ENCODE results near the gene ZG16B. TPM values are rescaled to one million over a fixed set of nuclear protein-coding genes. Genes with fewer than 3 reads are reported as not detected.

ZG16B gene
- total RNA-seq, 1 donor from 2014 or later = 11.3 TPM

- no peaks in the 10 kb centered on the region for H3K27me3 ChIP-seq
These were observed 1.1 kb upstream of the ZG16B start for GRCh38 chr16:2828876-2829430.

DNA sequence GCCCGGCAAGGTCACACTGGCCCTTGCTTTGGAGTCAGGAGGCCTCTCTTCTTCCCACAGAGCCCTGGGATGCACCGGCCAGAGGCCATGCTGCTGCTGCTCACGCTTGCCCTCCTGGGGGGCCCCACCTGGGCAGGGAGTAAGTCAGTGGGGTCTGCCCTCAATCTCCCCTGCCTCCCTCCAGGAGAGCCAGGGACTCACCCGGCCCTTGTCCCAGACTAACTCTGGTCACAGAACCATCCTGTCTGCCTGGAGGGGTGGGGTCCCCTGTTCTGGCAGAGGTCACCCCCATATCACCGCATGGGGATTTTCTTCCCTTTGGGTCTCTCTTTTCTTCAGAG lies 222 bp downstream of the ZG16B start:
- TF ChIP-seq POLR2A (IDR thresholded peaks at IDR 0.05) = no peak
- TF ChIP-seq, protein P1, sequence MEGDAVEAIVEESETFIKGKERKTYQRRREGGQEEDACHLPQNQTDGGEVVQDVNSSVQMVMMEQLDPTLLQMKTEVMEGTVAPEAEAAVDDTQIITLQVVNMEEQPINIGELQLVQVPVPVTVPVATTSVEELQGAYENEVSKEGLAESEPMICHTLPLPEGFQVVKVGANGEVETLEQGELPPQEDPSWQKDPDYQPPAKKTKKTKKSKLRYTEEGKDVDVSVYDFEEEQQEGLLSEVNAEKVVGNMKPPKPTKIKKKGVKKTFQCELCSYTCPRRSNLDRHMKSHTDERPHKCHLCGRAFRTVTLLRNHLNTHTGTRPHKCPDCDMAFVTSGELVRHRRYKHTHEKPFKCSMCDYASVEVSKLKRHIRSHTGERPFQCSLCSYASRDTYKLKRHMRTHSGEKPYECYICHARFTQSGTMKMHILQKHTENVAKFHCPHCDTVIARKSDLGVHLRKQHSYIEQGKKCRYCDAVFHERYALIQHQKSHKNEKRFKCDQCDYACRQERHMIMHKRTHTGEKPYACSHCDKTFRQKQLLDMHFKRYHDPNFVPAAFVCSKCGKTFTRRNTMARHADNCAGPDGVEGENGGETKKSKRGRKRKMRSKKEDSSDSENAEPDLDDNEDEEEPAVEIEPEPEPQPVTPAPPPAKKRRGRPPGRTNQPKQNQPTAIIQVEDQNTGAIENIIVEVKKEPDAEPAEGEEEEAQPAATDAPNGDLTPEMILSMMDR (IDR thresholded peaks at IDR 0.05) = no peak
- no peak for TF ChIP-seq POLR2AphosphoS5 (IDR thresholded peaks at IDR 0.05; ENCODE audit: insufficient read depth in 1 of 2, low read depth in 1 of 2)
- no peak overlapping the region for H3K27ac ChIP-seq
- DNase-seq (ENCODE audit: extremely low spot score in 2 of 2) = no peak
- intact Hi-C loops (cut with DNase I) = loop anchor here (10.0 kb wide), 1 partner anchor 654 kb away; no protein-coding TSS in a partner anchor
- no peak overlapping the region for H3K4me3 ChIP-seq
- H3K9me3 ChIP-seq = no peaks in the 10 kb centered on the region
- no peaks in the 10 kb centered on the region for H3K27me3 ChIP-seq
- peaks cover 14% of the 10 kb centered on the region for H3K4me1 ChIP-seq
- H3K36me3 ChIP-seq = no peaks in the 10 kb centered on the region

More at GRCh38 chr16:2828876-2829430, 1.1 kb upstream of the ZG16B start:
- Histone ChIP-seq H3K4me3 (no peak overlapping the region), H3K9me3 (no peaks in the 10 kb centered on the region), H3K4me1 (peaks cover 12% of the 10 kb centered on the region), H3K36me3 (no peaks in the 10 kb centered on the region), H3K27ac (no peak overlapping the region)
- no peak for TF ChIP-seq POLR2A (IDR thresholded peaks at IDR 0.05)
- TF ChIP-seq, protein P1 (IDR thresholded peaks at IDR 0.05) = no peak
- TF ChIP-seq POLR2AphosphoS5 (IDR thresholded peaks at IDR 0.05; ENCODE audit: insufficient read depth in 1 of 2, low read depth in 1 of 2) = no peak
- no peak for DNase-seq (ENCODE audit: extremely low spot score in 2 of 2)
- intact Hi-C loops (cut with DNase I) = no loop called here

DNA sequence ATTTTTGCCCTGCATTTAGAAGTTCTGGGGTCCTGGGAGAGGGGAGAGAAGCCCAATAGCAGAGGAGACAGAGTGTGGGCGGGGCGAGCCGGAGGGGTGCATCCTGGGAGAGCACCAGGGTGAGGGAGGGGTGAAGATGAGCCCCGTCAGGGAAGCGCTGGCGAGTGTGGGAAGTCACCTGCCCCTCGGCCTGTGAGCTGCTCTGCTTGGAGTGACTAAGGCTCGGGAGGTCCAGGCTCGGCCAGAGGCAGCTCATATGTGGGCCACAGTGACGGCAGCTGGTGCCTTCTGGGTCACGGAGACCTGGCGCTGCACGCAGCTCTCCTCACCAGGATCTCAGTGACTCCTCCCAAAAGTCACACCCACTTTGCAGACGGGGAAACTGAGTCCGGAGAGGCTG lies 1.1 kb downstream of the ZG16B start:
- Histone ChIP-seq H3K27ac (no peak overlapping the region), H3K27me3 (no peaks in the 10 kb centered on the region)
- intact Hi-C loops (cut with DNase I) = loop anchor here (10.0 kb wide), 1 partner anchor 654 kb away; no protein-coding TSS in a partner anchor

GRCh38 chr16:2833776-2834175 lies 3.7 kb downstream of the ZG16B start:
- intact Hi-C loops (cut with DNase I) = loop anchor here (10.0 kb wide), 1 partner anchor 651 kb away; no protein-coding TSS in a partner anchor
- no peak for DNase-seq (ENCODE audit: extremely low spot score in 2 of 2)
- Histone ChIP-seq H3K27me3 (no peaks in the 10 kb centered on the region), H3K36me3 (no peaks in the 10 kb centered on the region), H3K9me3 (no peaks in the 10 kb centered on the region), H3K4me3 (no peak overlapping the region), H3K4me1 (peaks cover 20% of the 10 kb centered on the region), H3K27ac (no peak overlapping the region)
- no peak for TF ChIP-seq POLR2AphosphoS5 (IDR thresholded peaks at IDR 0.05; ENCODE audit: insufficient read depth in 1 of 2, low read depth in 1 of 2)
- TF ChIP-seq, protein P1 (IDR thresholded peaks at IDR 0.05) = no peak
- no peak for TF ChIP-seq POLR2A (IDR thresholded peaks at IDR 0.05)

More for the DNA sequence above, 1.1 kb downstream of the ZG16B start:
- DNase-seq (ENCODE audit: extremely low spot score in 2 of 2) = no peak
- H3K4me3 ChIP-seq = no peak overlapping the region
- TF ChIP-seq POLR2A (IDR thresholded peaks at IDR 0.05) (no peak), POLR2AphosphoS5 (IDR thresholded peaks at IDR 0.05; ENCODE audit: insufficient read depth in 1 of 2, low read depth in 1 of 2) (no peak)
- TF ChIP-seq, protein P1 (IDR thresholded peaks at IDR 0.05) = no peak
- no peaks in the 10 kb centered on the region for H3K9me3 ChIP-seq
- peaks cover 20% of the 10 kb centered on the region for H3K4me1 ChIP-seq
- no peaks in the 10 kb centered on the region for H3K36me3 ChIP-seq

GRCh38 chr16:2834968-2835367 lies 4.9 kb downstream of the ZG16B start:
- no peak overlapping the region for H3K27ac ChIP-seq
- peaks cover 13% of the 10 kb centered on the region for H3K4me1 ChIP-seq
- TF ChIP-seq POLR2AphosphoS5 (IDR thresholded peaks at IDR 0.05; ENCODE audit: insufficient read depth in 1 of 2, low read depth in 1 of 2) = no peak
- TF ChIP-seq, protein P1 (IDR thresholded peaks at IDR 0.05) = no peak
- TF ChIP-seq POLR2A (IDR thresholded peaks at IDR 0.05) = no peak
- H3K9me3 ChIP-seq = no peaks in the 10 kb centered on the region
- DNase-seq (ENCODE audit: extremely low spot score in 2 of 2) = no peak
- intact Hi-C loops (cut with DNase I) = loop anchor here (10.0 kb wide), 1 partner anchor 650 kb away; no protein-coding TSS in a partner anchor
- no peaks in the 10 kb centered on the region for H3K36me3 ChIP-seq
- no peak overlapping the region for H3K4me3 ChIP-seq
- no peaks in the 10 kb centered on the region for H3K27me3 ChIP-seq

All from vagina (tissue), 2 donors.